GM21515 (cell line): Measurements from ENCODE around the gene HMG20B.

Experiments used
- ATAC-seq: cut with Tn5 transposase; IDR thresholded peaks from one replicate; pipeline ENCODE4 v1.9.1; 2021; ENCODE audit not compliant: unreplicated experiment

HMG20B gene

DNA sequence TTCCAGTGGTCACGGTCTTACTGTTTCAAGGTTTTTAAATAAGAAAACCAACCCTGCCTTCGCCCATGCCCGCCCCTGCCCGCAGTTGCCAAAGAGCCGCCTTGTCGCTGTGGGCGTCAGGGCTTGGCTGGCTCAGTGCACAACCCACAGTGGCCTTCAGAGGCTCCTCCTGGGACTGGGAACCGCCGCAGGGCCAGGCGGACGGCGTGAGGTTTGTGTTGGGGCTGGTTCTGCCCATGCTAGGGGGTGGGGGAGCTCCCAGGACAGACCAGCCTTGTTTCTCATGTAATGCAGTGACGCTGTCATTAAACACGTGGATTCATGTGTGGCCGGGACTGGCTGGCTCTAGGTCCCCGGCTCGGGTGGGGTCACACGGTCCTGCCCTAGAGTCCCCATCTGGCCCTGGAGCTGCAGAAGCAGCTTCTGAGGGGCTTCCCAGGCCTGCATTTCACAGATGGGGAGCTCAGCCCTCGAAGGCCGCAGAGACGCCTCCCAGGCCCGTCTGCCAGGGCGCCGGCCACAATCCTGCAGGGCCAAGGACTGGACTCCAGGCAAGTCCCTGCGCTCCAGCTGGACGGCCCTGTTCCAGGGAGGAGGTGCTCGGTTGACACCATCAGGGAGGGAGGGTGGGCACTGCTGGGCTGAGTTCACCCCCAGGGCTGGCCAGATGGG, 36.2 kb upstream of the HMG20B start:
- no peak for ATAC-seq

DNA sequence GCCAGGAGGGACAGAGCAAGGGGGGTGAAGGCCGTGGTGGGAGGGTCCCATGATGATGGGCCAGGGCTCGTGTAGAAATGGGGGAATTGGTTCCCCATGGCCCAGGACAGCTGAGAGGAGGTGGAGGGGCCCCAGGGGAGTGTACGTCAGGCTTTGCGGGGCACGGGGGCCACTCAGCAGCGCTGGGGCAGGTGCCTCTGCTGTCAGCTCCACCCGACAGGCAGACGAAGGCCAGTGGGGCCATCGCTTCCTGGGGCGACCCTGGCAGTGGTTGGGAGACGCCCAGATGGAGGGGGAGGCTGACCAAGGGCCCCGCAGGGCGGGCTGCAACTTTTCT, 35.7 kb upstream of the HMG20B start:
- ATAC-seq: no peak

DNA sequence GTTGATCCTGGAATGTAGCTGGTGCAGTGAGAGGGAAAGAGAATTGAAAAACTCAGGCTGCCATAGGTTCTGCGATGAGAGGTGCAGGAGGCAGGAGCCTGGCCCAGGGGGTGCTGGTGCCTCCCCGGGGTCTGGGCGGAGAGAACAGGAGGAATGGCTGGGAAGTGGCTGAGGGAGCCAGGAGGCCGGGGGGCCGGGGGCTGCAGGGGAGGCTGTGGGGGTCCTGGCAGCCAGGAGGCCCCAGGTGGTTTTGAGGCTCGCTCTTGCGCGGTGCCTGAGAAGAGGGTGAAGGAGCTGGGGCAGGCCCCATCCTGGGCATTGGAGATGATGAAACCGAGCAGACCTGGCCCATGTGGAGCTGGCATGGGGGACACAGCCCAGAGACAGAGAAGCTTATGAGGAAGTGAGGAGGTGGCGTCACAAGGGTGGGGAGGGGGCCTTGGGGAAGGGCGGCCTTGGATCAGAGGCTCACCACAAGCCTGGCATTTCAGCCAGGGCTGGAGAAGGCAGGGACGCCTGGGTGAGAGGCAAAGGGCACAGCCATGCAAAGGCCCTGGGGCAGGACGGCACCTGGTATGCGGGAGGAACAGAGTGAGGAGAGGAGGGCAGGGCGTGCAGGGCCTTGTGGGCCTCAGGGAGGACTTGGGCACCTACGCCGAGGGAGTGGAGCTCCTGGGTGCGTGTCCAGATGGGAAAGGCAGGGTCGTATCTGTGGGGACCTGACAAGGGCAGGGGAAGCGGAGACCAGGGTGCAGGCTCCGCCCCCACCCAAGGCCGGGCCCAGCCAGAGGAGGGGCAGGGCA, 35.1 kb upstream of the HMG20B start:
- no peak for ATAC-seq

DNA sequence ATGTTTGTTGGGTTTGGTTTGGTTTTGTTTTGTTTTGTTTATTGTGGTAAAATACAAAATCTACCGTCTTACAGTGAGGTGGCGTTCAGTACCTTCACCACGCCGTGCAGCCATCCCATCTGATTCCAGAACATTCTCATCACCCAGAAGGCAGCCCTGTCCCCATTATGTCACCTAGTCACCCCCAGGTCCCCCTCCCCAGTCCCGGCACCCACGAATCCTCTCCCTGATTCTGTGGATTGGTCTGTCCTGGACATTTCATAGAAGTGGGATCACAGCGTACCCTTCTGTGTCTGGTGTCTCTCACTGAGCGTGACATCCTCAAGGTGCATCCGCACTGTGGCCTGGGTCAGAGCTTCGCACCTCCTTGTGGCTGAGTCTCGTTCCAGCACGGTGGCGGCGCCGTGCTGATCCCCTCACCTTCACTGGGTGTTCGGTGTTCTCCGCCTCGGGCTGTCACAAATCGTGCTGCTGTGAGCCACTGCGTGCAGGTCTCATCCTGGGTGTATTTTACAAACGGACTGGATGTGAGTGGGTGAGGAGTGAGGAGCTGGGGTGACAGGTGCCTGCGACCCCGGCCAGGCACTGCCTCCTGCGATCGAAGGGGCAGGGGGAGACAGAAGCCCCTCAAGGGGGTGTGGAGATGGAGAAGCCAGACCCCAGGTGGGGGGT, 34.4 kb upstream of the HMG20B start:
- no peak for ATAC-seq

DNA sequence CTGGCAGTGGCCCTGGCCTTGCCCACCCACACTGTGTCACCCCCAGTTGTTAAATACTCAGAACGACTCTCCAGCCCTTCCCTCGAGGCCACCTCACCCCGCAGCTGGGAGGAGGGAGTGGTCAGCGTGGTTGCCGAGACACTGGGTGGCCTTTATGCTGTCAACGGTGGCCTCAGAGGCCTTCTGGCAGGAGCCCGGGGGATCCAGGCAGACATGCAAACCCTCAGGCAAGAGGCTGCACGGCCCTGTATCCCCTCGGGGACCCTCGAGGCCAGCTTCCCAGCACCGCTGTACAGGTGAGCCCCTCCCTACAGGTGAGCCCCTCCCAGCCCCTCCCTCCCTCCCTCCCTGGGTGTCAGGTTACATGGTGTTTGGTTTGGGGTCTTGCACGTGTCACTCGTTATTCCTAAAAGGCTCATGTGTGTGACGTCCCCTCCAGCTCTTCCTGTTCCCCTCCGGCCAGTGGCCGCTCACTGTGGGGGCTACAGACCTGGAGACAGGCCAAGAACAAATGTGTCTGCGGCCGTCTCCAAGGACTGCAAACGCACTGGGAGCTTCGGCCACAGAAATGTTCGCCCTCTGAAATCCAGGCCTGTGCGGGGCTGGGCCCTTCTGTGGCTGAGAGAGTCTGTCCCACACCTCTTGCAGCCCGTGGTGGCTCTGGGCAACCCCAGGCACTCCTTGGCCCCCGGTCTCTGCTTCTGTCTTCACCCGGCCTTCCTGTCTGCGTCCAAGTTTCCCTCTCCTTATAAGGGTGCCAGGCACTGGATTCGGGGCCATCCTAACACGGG, 33.6 kb upstream of the HMG20B start, which contains the start of gene TEKTIP1:
TEKTIP1 (plus strand) TSS at position 210 of the 791 bp plus-strand sequence; CDS start at position 214, 4 bp downstream.
- ATAC-seq: no peak

DNA sequence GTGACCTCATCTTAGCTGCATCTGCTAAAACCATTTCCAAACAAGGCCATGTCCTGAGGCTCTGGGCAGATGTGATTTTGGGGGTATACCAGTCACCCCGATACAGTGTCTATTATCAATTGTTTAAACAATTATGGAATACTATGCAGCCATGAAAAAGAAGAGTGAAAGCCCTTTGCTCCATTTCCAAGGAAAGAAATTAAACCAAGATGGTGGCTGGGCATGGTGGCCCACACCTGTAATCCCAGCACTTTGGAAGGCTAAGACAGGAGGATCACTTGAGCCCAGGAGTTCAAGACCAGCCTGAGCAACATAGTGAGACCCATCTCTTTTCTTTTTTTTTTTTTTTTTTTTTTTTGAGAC, 33.0 kb upstream of the HMG20B start:
- no peak for ATAC-seq

DNA sequence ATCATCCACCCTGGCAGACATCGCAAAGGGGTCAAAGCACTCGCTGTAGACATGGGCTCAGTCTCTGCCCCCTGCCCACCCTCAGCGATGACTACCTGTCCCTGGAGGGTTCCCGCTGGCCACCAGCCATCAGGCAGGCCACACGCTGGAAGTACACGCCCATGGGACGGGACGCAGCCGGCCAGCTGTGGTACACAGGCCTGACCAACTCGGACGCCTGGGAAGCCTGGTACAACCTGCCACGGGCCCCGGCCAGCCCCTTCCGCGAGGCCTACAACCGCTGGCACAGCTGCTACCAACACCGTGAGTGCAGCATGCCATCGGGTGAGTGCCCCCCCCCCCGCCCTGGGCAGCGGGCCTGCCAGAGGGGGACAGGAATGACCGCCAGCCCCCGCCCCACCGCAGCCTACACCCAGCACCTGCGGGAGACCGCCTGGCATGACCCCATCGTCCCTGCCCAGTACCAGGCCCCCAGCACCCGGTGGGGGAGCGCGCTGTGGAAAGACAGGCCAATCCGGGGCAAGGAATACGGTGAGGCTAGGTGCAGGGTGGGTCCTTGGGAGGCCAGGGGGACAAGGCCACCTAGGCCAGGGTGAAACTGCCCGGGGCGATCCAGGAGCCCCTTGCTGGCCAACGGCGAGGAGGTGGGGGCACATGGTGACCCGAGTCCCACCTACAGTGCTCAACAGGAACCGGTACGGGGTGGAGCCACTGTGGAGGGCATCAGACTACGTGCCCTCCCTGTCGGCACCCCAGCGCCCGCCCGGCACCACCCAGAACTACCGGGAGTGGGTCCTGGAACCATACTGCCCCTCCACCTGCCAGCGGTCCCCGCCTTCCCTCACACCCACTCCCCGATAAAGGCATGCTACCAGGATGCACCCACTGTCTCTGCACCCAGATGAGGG, 29.3 kb upstream of the HMG20B start:
- ATAC-seq: no peak

DNA sequence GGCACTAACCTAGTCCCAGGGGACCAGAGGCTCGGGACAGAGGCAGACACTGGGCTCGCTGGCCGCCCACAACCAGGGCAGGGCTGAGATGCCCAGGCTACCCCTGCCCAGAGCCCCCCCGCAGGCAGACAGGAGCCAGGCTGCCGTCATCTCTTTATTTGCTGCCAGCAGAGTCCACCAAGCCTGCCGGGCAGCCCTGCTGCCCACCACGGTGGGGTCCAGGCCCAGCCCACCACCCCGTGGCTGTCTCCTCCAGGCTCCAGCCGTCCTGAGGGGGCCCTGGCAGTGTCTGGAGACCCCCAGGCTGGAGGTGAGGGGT, 28.7 kb upstream of the HMG20B start:
- ATAC-seq: no peak

DNA sequence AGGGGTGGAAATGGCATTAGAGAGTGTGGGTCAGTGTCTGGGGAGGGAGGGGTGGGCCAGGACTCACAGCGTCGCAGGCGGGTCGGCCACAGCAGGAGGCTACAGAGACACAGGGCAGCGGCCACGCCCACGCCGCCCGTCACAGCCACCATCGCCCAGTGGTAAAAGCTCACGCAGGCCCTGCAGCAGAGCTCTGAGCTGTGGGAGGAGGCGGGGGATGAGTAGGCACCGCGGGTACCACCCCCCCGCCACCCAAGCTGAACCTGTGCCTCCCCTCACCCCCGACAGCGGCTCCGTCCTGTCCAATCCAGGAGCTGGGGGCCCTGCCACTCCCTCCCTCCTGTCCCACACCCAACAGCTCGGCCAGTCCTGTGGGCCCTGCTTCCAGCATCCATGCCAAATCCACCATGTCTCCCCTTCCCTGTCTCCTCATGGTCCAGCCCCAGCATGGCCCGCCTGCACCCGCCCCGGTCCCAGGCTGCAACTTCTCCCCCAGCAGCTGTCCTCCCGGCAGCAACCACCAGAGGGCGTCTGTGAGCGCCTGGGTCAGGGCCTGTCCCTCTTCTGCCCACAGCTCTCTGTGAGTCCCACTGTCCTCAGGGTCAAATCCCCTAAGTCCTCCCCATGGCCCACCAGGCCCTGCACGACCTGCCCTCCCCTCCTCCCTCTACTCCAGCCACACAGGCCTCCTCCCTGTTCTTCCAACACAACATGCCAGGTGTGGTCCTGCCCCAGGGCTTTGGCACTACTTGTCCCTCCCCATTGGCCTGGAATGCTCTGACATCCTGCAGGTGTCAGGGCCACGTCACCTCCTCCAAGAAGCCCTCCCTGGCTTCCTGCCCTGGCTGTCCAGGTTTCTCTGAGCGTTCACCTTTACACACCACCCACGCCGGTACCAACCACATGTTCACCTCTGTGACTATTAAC, 27.7 kb upstream of the HMG20B start:
- no peak for ATAC-seq

DNA sequence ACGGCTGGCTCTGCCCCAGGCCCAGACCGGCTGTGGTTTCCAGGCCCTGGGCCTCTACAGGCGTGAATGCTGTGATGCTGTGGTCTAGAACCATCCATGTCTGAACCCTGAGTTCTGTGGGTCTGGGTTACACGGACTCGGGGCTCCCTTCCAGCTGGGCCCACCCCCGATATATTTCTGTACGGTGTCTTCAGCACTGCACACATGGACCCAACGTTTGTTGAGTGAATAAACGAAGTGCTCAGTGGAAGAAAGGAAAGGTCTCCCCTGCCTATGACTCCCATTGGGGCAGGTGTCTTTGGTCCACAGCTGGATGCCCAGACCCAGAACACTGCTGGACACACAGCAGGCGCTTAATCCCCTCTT, 27.1 kb upstream of the HMG20B start:
- no peak for ATAC-seq

DNA sequence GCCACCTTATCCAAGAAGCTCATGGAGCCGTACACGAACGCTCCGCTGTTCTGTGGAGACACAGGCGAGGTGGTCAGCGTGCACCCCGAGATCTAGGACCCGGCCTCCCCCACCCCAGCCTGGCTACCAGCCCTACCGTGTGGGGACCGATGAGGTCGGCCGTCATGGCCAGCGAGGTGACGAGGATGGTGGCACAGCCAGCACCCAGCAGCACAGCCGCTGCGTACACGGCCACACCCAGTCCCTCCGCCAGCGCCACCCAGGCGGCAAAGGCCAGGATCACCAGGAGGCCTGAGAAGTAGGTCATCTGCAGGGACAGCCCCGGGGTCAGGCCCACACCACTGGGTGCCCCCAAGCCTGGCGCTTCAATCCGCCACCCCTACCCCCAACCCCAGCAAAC, 26.6 kb upstream of the HMG20B start:
- ATAC-seq: no peak

DNA sequence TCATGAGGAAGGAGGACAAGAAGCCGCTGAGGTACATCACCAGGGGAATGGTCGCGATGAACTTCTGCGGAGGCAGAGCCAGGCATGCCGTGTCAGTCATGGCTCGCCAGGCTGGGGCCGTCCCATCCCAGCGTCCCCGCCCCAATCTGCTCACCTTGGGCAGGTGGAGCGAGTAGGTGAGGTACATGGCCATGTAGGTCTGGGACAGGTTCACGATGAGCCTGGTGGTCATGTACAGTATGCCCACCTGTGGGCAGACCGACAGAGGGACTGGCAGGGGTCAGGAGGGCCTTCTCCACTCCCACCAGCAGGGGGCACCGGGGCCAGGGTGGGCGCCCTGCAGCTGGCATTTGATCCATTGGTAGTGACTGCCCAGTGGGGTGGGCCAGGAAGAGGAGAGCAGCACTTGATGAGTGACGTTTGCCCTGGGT, 25.4 kb upstream of the HMG20B start:
- ATAC-seq: no peak

DNA sequence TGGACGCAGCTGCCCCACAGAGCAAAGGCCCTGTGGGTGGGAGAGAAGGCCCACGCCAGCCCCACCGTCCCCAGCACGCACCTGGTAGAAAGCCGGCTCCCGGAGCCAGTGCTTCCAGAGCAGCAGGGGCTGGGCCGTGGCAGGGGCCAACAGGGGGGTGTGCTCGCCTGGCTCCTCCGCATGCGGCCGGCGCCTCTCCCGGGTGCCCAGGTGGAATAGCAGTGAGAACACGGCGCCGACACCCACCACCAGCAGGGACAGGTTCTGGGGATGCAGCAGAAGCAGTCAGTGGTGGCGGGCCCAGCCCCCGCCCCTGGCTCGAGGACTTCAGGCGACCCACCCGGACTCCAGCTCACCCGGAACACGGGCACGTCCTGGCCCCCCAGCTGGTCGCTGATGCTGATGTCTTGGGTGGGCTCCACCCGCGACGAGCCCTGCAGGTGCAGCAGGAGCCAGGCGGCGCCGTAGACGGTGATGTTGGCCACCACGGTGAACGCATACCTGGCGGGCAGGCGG, 24.9 kb upstream of the HMG20B start:
- ATAC-seq: no peak

DNA sequence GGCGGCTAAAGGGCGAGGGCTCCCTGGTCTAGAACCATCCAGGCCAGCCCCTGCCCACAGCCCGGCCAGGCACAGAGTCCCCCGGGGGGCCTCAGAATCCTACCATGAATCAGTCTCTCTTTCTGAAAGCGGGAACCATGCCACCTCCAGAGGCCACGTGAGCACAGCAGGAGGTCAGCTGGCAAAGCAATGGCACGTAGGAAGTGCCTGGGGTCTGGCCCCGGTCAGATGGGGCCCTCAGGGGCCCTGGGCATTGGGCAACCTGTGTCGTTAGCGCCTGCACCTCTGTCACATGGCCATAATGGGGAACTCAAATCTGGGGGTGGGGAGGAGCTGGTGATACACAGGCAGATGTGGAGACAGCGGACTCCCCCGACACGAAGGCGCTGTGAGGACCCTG, 24.1 kb upstream of the HMG20B start:
- no peak for ATAC-seq

DNA sequence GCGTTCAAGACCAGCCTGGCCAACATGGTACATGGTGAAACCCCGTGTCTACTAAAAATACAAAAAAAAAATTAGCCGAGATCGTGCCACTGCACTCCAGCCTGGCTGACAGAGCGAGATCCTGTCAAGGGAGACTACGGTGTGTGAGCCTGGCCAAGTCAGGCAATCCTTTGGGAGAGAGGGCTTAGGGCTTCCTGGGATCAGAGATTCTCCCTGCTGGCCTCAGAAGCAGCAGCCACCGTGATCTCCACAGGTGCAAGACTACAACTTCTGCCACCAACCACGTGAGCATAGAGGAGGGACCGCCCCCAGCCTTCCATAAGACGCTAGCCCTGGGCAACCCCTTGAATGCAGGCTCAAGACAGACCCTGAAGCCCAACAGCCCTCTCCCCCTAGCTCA, 22.9 kb upstream of the HMG20B start:
- ATAC-seq: no peak

DNA sequence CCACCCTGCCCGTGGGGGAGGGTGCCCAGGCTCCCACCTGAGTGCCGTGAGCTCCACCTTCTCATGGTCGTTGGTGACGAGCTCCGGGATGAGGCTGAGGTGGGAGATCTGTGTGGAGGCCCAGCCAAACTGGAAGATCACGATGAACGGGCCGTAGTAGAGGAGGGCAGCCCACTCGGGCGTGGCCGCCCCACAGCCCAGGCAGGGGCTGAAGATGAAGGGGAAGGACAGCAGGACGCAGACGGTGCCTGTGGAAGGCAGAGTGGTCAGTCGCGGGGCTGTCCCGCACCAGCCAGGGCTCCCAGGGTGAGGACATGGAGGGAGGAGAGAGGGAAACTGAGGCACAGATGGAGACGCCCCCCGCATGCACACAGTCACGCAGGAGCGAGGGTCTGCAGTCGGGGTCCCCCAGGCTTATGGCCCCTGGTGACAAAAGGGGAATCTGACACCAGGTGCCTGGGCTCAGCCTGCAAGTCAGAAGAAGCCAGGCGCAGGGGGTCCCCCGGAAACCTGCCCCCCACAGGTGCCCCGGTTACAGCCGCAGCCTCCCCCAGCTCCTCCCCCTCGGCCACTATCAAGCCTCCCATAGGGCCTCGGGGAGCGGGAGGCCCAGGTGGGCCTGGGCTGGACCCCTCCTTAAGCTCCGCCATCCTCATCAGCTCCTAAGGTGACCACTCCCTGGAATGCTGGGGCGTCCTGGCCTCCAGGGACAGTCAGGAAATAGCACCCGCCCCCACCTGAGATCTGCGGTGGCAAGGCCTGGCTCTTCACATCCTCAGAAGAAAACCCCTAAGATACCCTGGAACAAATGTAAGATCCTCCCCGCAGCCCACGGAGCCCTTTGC, 21.6 kb upstream of the HMG20B start:
- no peak for ATAC-seq

DNA sequence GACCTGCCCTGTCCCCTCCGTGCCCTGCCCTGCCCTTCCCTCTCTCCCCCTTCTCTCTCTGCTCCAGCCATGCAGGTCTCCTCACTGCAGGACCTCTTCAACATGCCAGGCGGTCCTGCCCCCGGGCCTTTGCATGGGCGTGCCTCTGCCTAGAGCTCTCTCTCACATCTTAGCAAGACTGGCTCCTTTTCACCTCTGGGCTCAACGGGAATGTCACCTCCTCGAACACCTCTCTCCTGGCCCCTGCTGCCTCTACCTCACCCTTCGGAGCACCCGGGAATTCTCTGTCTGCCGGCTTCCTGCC, 21.0 kb upstream of the HMG20B start:
- no peak for ATAC-seq

DNA sequence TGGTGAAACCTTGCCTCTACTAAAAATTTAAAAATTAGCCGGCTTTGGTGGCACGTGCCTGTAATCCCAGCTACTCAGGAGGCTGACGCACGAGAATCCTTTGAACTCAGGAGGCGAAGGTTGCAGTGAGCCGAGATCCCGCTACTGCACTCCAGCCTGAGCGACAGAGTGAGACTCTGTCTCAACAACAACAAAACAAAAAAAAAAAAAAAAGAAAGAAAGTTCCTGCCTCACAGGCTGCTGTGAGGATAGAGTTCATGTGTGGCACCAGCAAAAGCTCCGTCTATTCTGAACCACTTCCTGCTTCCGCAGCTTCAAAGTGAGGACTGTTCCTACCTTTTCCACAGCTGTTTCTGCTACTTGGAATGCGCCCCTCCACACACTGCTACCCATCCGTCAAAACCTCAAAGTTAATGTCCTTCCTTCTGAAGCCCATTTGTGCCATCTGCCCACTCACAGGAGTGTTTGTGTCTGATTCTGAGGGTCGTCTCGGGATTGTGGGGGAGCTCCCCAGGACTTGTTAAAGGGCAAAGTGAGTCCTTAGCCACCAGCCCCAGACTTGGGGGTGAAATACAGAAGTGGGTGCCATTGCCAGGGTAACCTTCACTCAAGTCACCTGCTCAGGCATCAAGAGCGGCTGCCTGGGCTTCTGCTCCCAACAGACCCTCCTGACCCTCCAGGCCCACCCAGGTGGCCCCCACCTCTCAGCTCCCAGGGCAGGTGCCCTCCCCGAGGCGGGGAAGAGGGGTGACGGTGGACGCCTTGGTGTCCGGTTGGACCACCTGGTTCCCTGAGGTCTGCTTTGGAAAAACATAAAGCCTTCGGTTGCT, 18.3 kb upstream of the HMG20B start:
- no peak for ATAC-seq
